ENCODE measurements around the gene GNAL.

Gene GNAL

GRCh38 chr18:11831921-11832320 lies 142.9 kb downstream of the GNAL start:
- no peak overlapping the region for H4K8ac ChIP-seq (ENCODE audit: low read depth, low read length)
- no peak overlapping the region for H3K9ac ChIP-seq (ENCODE audit: low read depth, low read length, poor library complexity)
- WGBS, 2 donors (ENCODE audit: extremely low coverage in 2 of 2, insufficient read length in 2 of 2, insufficient replicate concordance in 1 of 2), result no CpG with 5 or more reads among the region's 3 CpGs
- no peak overlapping the region for H3K18ac ChIP-seq (ENCODE audit: low read length)
- H3K4me3 ChIP-seq (ENCODE audit: low read length in 2 of 2), result no peak overlapping the region
- H3K23ac ChIP-seq (ENCODE audit: low read depth, low read length, poor library complexity), result no peak overlapping the region
- DNase-seq (ENCODE audit: low spot score), result no peak
- H2AFZ ChIP-seq (ENCODE audit: low read length), result no peak overlapping the region
- no peak overlapping the region for H2BK5ac ChIP-seq (ENCODE audit: low read length)
- no peak overlapping the region for H2BK120ac ChIP-seq (ENCODE audit: low read depth, low read length)
- no peak overlapping the region for H3K4ac ChIP-seq (ENCODE audit: low read length)
- no peak overlapping the region for H3K4me2 ChIP-seq (ENCODE audit: insufficient read depth, low read length, poor library complexity, severe bottlenecking)
- H3K79me1 ChIP-seq (ENCODE audit: low read depth, low read length), result no peaks in the 10 kb centered on the region
- H3K27ac ChIP-seq (replicated peaks; ENCODE audit: low read length), result no peak overlapping the region
- H3K9me3 ChIP-seq (replicated peaks in 1 of 2; ENCODE audit: control insufficient read depth in 2 of 2, insufficient read depth in 1 of 2, low read depth in 1 of 2, low read length in 2 of 2), result no peaks in the 10 kb centered on the region
- H3K36me3 ChIP-seq (replicated peaks in 1 of 2; ENCODE audit: control insufficient read depth in 2 of 2, insufficient read depth in 2 of 2, low read length in 2 of 2), result no peaks in the 10 kb centered on the region
- H3K27me3 ChIP-seq (ENCODE audit: control insufficient read depth in 3 of 3, insufficient read depth in 3 of 3, low read depth in 1 of 3, low read length in 3 of 3), result no peaks in the 10 kb centered on the region
- no peak overlapping the region for H4K91ac ChIP-seq (ENCODE audit: low read depth, low read length, poor library complexity)
- H3K14ac ChIP-seq (ENCODE audit: low read length), result no peak overlapping the region
- no peak overlapping the region for H2BK15ac ChIP-seq (ENCODE audit: low read length)
- no peak overlapping the region for H2AK5ac ChIP-seq (ENCODE audit: low read depth, low read length)
- H3K4me1 ChIP-seq (ENCODE audit: control insufficient read depth in 2 of 2, insufficient read depth in 1 of 2, low read depth in 1 of 2, low read length in 2 of 2), result peaks cover 0 to 4% of the 10 kb centered on the region in 2 donors
- H2BK12ac ChIP-seq (ENCODE audit: low read length), result no peak overlapping the region

- no peak for DNase-seq (ENCODE audit: low spot score)
- Histone ChIP-seq H2BK12ac (ENCODE audit: low read length) (no peak overlapping the region), H3K14ac (ENCODE audit: low read length) (no peak overlapping the region), H3K9me3 (replicated peaks in 1 of 2; ENCODE audit: control insufficient read depth in 2 of 2, insufficient read depth in 1 of 2, low read depth in 1 of 2, low read length in 2 of 2) (no peaks in the 10 kb centered on the region), H3K79me1 (ENCODE audit: low read depth, low read length) (no peaks in the 10 kb centered on the region), H2AFZ (ENCODE audit: low read length) (no peak overlapping the region), H3K4me1 (ENCODE audit: control insufficient read depth in 2 of 2, insufficient read depth in 1 of 2, low read depth in 1 of 2, low read length in 2 of 2) (peaks cover 0 to 3% of the 10 kb centered on the region in 2 donors), H3K4me3 (ENCODE audit: low read length in 2 of 2) (no peak overlapping the region), H3K4me2 (ENCODE audit: insufficient read depth, low read length, poor library complexity, severe bottlenecking) (no peak overlapping the region), H3K18ac (ENCODE audit: low read length) (no peak overlapping the region), H3K4ac (ENCODE audit: low read length) (no peak overlapping the region), H2AK5ac (ENCODE audit: low read depth, low read length) (no peak overlapping the region), H3K27ac (replicated peaks; ENCODE audit: low read length) (no peak overlapping the region), H3K23ac (ENCODE audit: low read depth, low read length, poor library complexity) (no peak overlapping the region), H3K36me3 (replicated peaks in 1 of 2; ENCODE audit: control insufficient read depth in 2 of 2, insufficient read depth in 2 of 2, low read length in 2 of 2) (no peaks in the 10 kb centered on the region), H3K9ac (ENCODE audit: low read depth, low read length, poor library complexity) (no peak overlapping the region), H2BK5ac (ENCODE audit: low read length) (no peak overlapping the region), H4K91ac (ENCODE audit: low read depth, low read length, poor library complexity) (no peak overlapping the region), H2BK15ac (ENCODE audit: low read length) (no peak overlapping the region), H4K8ac (ENCODE audit: low read depth, low read length) (no peak overlapping the region), H2BK120ac (ENCODE audit: low read depth, low read length) (no peak overlapping the region), H3K27me3 (ENCODE audit: control insufficient read depth in 3 of 3, insufficient read depth in 3 of 3, low read depth in 1 of 3, low read length in 3 of 3) (no peaks in the 10 kb centered on the region)
- no CpG with 5 or more reads among the region's 5 CpGs for WGBS, 2 donors (ENCODE audit: extremely low coverage in 2 of 2, insufficient read length in 2 of 2, insufficient replicate concordance in 1 of 2)
Observed at GRCh38 chr18:11834772-11835171, 145.7 kb downstream of the GNAL start.

- H3K4ac ChIP-seq (ENCODE audit: low read length), result no peak overlapping the region
- no peak overlapping the region for H3K23ac ChIP-seq (ENCODE audit: low read depth, low read length, poor library complexity)
- H3K79me1 ChIP-seq (ENCODE audit: low read depth, low read length), result no peaks in the 10 kb centered on the region
- no peaks in the 10 kb centered on the region for H3K27me3 ChIP-seq (ENCODE audit: control insufficient read depth in 3 of 3, insufficient read depth in 3 of 3, low read depth in 1 of 3, low read length in 3 of 3)
- no peak overlapping the region for H2BK120ac ChIP-seq (ENCODE audit: low read depth, low read length)
- WGBS, 2 donors (ENCODE audit: extremely low coverage in 2 of 2, insufficient read length in 2 of 2, insufficient replicate concordance in 1 of 2), result no CpG with 5 or more reads among the region's 6 CpGs
- H3K36me3 ChIP-seq (replicated peaks in 1 of 2; ENCODE audit: control insufficient read depth in 2 of 2, insufficient read depth in 2 of 2, low read length in 2 of 2), result no peaks in the 10 kb centered on the region
- H4K91ac ChIP-seq (ENCODE audit: low read depth, low read length, poor library complexity), result no peak overlapping the region
- H3K4me3 ChIP-seq (ENCODE audit: low read length in 2 of 2), result no peak overlapping the region
- no peak overlapping the region for H4K8ac ChIP-seq (ENCODE audit: low read depth, low read length)
- H3K27ac ChIP-seq (replicated peaks; ENCODE audit: low read length), result no peak overlapping the region
- no peak for DNase-seq (ENCODE audit: low spot score)
- no peak overlapping the region for H3K9ac ChIP-seq (ENCODE audit: low read depth, low read length, poor library complexity)
- no peak overlapping the region for H2AK5ac ChIP-seq (ENCODE audit: low read depth, low read length)
- no peak overlapping the region for H2BK5ac ChIP-seq (ENCODE audit: low read length)
- H3K4me1 ChIP-seq (ENCODE audit: control insufficient read depth in 2 of 2, insufficient read depth in 1 of 2, low read depth in 1 of 2, low read length in 2 of 2), result peaks cover 3 to 14% of the 10 kb centered on the region in 2 donors
- no peak overlapping the region for H3K18ac ChIP-seq (ENCODE audit: low read length)
- no peaks in the 10 kb centered on the region for H3K9me3 ChIP-seq (replicated peaks in 1 of 2; ENCODE audit: control insufficient read depth in 2 of 2, insufficient read depth in 1 of 2, low read depth in 1 of 2, low read length in 2 of 2)
- no peak overlapping the region for H3K4me2 ChIP-seq (ENCODE audit: insufficient read depth, low read length, poor library complexity, severe bottlenecking)
- H2BK15ac ChIP-seq (ENCODE audit: low read length), result no peak overlapping the region
- H2BK12ac ChIP-seq (ENCODE audit: low read length), result no peak overlapping the region
- H3K14ac ChIP-seq (ENCODE audit: low read length), result no peak overlapping the region
- no peak overlapping the region for H2AFZ ChIP-seq (ENCODE audit: low read length)
Observed at GRCh38 chr18:11839556-11839955, 150.5 kb downstream of the GNAL start.

GRCh38 chr18:11840493-11840892 lies 151.4 kb downstream of the GNAL start:
- no peak overlapping the region for H4K91ac ChIP-seq (ENCODE audit: low read depth, low read length, poor library complexity)
- H3K79me1 ChIP-seq (ENCODE audit: low read depth, low read length), result no peaks in the 10 kb centered on the region
- H4K8ac ChIP-seq (ENCODE audit: low read depth, low read length), result no peak overlapping the region
- no peak overlapping the region for H2BK120ac ChIP-seq (ENCODE audit: low read depth, low read length)
- H3K27ac ChIP-seq (replicated peaks; ENCODE audit: low read length), result no peak overlapping the region
- no peak overlapping the region for H3K23ac ChIP-seq (ENCODE audit: low read depth, low read length, poor library complexity)
- WGBS, 2 donors (ENCODE audit: extremely low coverage in 2 of 2, insufficient read length in 2 of 2, insufficient replicate concordance in 1 of 2), result no CpG with 5 or more reads among the region's 6 CpGs
- no peaks in the 10 kb centered on the region for H3K27me3 ChIP-seq (ENCODE audit: control insufficient read depth in 3 of 3, insufficient read depth in 3 of 3, low read depth in 1 of 3, low read length in 3 of 3)
- H3K4ac ChIP-seq (ENCODE audit: low read length), result no peak overlapping the region
- H2BK15ac ChIP-seq (ENCODE audit: low read length), result no peak overlapping the region
- no peak overlapping the region for H3K9ac ChIP-seq (ENCODE audit: low read depth, low read length, poor library complexity)
- H2BK12ac ChIP-seq (ENCODE audit: low read length), result no peak overlapping the region
- H3K4me2 ChIP-seq (ENCODE audit: insufficient read depth, low read length, poor library complexity, severe bottlenecking), result no peak overlapping the region
- H2AFZ ChIP-seq (ENCODE audit: low read length), result peak overlapping the region; percentile 65
- no peak overlapping the region for H2BK5ac ChIP-seq (ENCODE audit: low read length)
- H2AK5ac ChIP-seq (ENCODE audit: low read depth, low read length), result no peak overlapping the region
- H3K18ac ChIP-seq (ENCODE audit: low read length), result no peak overlapping the region
- H3K14ac ChIP-seq (ENCODE audit: low read length), result no peak overlapping the region
- DNase-seq (ENCODE audit: low spot score), result peak; percentile 24
- no peak overlapping the region for H3K4me3 ChIP-seq (ENCODE audit: low read length in 2 of 2)
- peaks cover 3 to 14% of the 10 kb centered on the region in 2 donors for H3K4me1 ChIP-seq (ENCODE audit: control insufficient read depth in 2 of 2, insufficient read depth in 1 of 2, low read depth in 1 of 2, low read length in 2 of 2)
- H3K9me3 ChIP-seq (replicated peaks in 1 of 2; ENCODE audit: control insufficient read depth in 2 of 2, insufficient read depth in 1 of 2, low read depth in 1 of 2, low read length in 2 of 2), result no peaks in the 10 kb centered on the region
- no peaks in the 10 kb centered on the region for H3K36me3 ChIP-seq (replicated peaks in 1 of 2; ENCODE audit: control insufficient read depth in 2 of 2, insufficient read depth in 2 of 2, low read length in 2 of 2)

Measured in neuronal stem cell (in vitro differentiated cells).